Calu3 (cell line): ENCODE data around the gene NUDC. TPM values are rescaled to one million over a fixed set of nuclear protein-coding genes. Genes with fewer than 3 reads are reported as not detected.

Experiments
- BruUV-seq: library from RNA; stranded (reverse); fragments of 400-500 nt; replicated peaks from 2 replicates; lab custom pipeline; 2021; lab: Mats Ljungman, UMichigan
- CTCF ChIA-PET: fragments of 300-600 bp; sonication (Branson Sonifier 250); formaldehyde crosslinking; loops from one replicate; lab custom pipeline; 2022; ENCODE audit warnings: antibody characterized with exemption; lab: Charles Lee
- DNase-seq: peaks from one replicate; pipeline ENCODE4 v3.0.0; 2022
- H3K27ac Mint-ChIP-seq: one replicate; pipeline ENCODE4 v1.8.0; 2022; ENCODE audit warnings: mixed read lengths; ENCODE audit not compliant: unreplicated experiment
- H3K27me3 Mint-ChIP-seq: one replicate; pipeline ENCODE4 v1.8.0; 2022; ENCODE audit warnings: mixed read lengths; ENCODE audit not compliant: unreplicated experiment
- H3K36me3 Mint-ChIP-seq: one replicate; pipeline ENCODE4 v1.8.0; 2022; ENCODE audit warnings: mild to moderate bottlenecking, moderate library complexity, mixed read lengths; ENCODE audit not compliant: insufficient read depth, unreplicated experiment
- H3K4me1 Mint-ChIP-seq: one replicate; pipeline ENCODE4 v1.8.0; 2022; ENCODE audit warnings: mild to moderate bottlenecking, low read depth, mixed read lengths; ENCODE audit not compliant: unreplicated experiment
- H3K4me3 Mint-ChIP-seq: one replicate; pipeline ENCODE4 v1.8.0; 2022; ENCODE audit warnings: mild to moderate bottlenecking, low read depth, moderate library complexity, mixed read lengths; ENCODE audit not compliant: unreplicated experiment
- H3K9me3 Mint-ChIP-seq: one replicate; pipeline ENCODE4 v1.8.0; 2022; ENCODE audit warnings: low read depth, mixed read lengths; ENCODE audit not compliant: unreplicated experiment
- CTCF ChIP-seq: fragments of 200-600 bp; IDR thresholded peaks from one replicate; pipeline ENCODE4 v1.8.0; 2022; ENCODE audit warnings: antibody characterized with exemption; ENCODE audit not compliant: unreplicated experiment
- intact Hi-C: fragments of 100-400 bp; cut with micrococcal nuclease; formaldehyde crosslinking; loops from one replicate; pipeline ENCODE4 v1.10.0; 2022; ENCODE audit not compliant: unreplicated experiment
- total RNA-seq: library from RNA; stranded (reverse); gene quantifications from 2 replicates; pipeline ENCODE4 v1.2.3, GENCODE V29; 2022

Gene NUDC
- total RNA-seq, 1 experiment from 2014 or later = 101 TPM

GRCh38 chr1:26959722-26960624 lies 38.4 kb downstream of the NUDC start, which contains the start of gene KDF1:
KDF1 (minus strand) TSS chr1:26960468; CDS start chr1:26952380, 8,088 bp downstream.
- Mint-ChIP-seq H3K4me1 (peaks cover 17% of the 10 kb centered on the region), H3K4me3 (peak within 1 kb of the TSS; percentile 82), H3K27ac (peak within 1 kb of the TSS; percentile 68), H3K27me3 (no peaks in the 10 kb centered on the region), H3K36me3 (peaks cover 26% of the 10 kb centered on the region), H3K9me3 (no peaks in the 10 kb centered on the region)
- TF ChIP-seq CTCF = peak; percentile 14
- peak; percentile 91 for DNase-seq
- CTCF ChIA-PET = interaction anchor here (0.6 to 1.1 kb wide), 3 partner anchors 42 to 137 kb away, joined by 3 to 5 read pairs (median 3); no protein-coding TSS in a partner anchor
- intact Hi-C loops = no loop called here
- no TSS peak for BruUV-seq

- Mint-ChIP-seq H3K9me3 (no peaks in the 10 kb centered on the region), H3K27ac (peak overlapping the region; percentile 68), H3K4me3 (peak overlapping the region; percentile 82), H3K36me3 (peaks cover 26% of the 10 kb centered on the region), H3K4me1 (peaks cover 17% of the 10 kb centered on the region), H3K27me3 (no peaks in the 10 kb centered on the region)
- no peak for TF ChIP-seq CTCF
- BruUV-seq = no TSS peak
- DNase-seq = no peak
- CTCF ChIA-PET = interaction anchor here (0.6 to 1.1 kb wide), 3 partner anchors 42 to 137 kb away, joined by 3 to 5 read pairs (median 3); no protein-coding TSS in a partner anchor
- intact Hi-C loops = no loop called here
These were observed 39.1 kb downstream of the NUDC start for GRCh38 chr1:26960625-26960966.

GRCh38 chr1:26961826-26962225 lies 40.3 kb downstream of the NUDC start:
- H3K27ac Mint-ChIP-seq = no peak overlapping the region
- no peaks in the 10 kb centered on the region for H3K27me3 Mint-ChIP-seq

GRCh38 chr1:26965213-26965612 lies 43.7 kb downstream of the NUDC start:
- CTCF ChIA-PET = no interaction called here

More at GRCh38 chr1:26961826-26962225, 40.3 kb downstream of the NUDC start:
- peaks cover 21% of the 10 kb centered on the region for H3K4me1 Mint-ChIP-seq
- intact Hi-C loops = no loop called here
- CTCF ChIA-PET = interaction anchor here (1.1 to 1.4 kb wide), 2 partner anchors 36 to 84 kb away, joined by 3 to 4 read pairs; no protein-coding TSS in a partner anchor
- H3K36me3 Mint-ChIP-seq = peaks cover 26% of the 10 kb centered on the region
- BruUV-seq = no TSS peak
- DNase-seq = no peak
- no peak overlapping the region for H3K4me3 Mint-ChIP-seq
- TF ChIP-seq CTCF = no peak
- H3K9me3 Mint-ChIP-seq = no peaks in the 10 kb centered on the region

More at GRCh38 chr1:26965213-26965612, 43.7 kb downstream of the NUDC start:
- Mint-ChIP-seq H3K36me3 (peaks cover 7% of the 10 kb centered on the region), H3K4me3 (no peak overlapping the region), H3K9me3 (no peaks in the 10 kb centered on the region), H3K4me1 (peaks cover 33% of the 10 kb centered on the region), H3K27me3 (no peaks in the 10 kb centered on the region), H3K27ac (no peak overlapping the region)
- DNase-seq = no peak
- intact Hi-C loops = no loop called here
- no peak for TF ChIP-seq CTCF
- BruUV-seq = no TSS peak
